Loucy (cell line): ENCODE measurements around the gene PLIN4.

ENCODE experiments used
- CTCF ChIP-seq: fragments of 200-600 bp; sonication (generic); conservative IDR thresholded peaks from 2 replicates; pipeline ENCODE4 v1.5.1; 2014; ENCODE audit warnings: mild to moderate bottlenecking, antibody characterized with exemption, low read length
- EZH2phosphoT487 ChIP-seq: fragments of 200-600 bp; IDR thresholded peaks from 2 replicates; pipeline ENCODE4 v1.6.1; 2018; ENCODE audit warnings: antibody characterized with exemption, mild to moderate bottlenecking, moderate library complexity, borderline replicate concordance

- TF ChIP-seq CTCF (no peak), EZH2phosphoT487 (no peak)
These were observed 61.2 kb downstream of the PLIN4 start for GRCh38 chr19:4456843-4457653.
